Effector memory CD4-positive, alpha-beta T cell (primary cell): ENCODE results near the gene GALNT9.

Source experiments
- DNase-seq, 3 donors: peaks; one replicate each; pipeline ENCODE4 v3.0.0-alpha.2; 2020
- H3K27ac ChIP-seq: 2 replicates; pipeline ENCODE4 v1.7.0; 2013; ENCODE audit warnings: mild to moderate bottlenecking, low read length, moderate library complexity; ENCODE audit not compliant: insufficient read depth, poor library complexity, severe bottlenecking
- H3K27me3 ChIP-seq: replicated peaks from 2 replicates; pipeline ENCODE4 v1.7.0; 2013; ENCODE audit warnings: mild to moderate bottlenecking, low read length; ENCODE audit not compliant: insufficient read depth, control insufficient read depth, poor library complexity, severe bottlenecking
- H3K36me3 ChIP-seq: 2 replicates; pipeline ENCODE4 v1.7.0; 2013; ENCODE audit warnings: mild to moderate bottlenecking, low read length, moderate library complexity; ENCODE audit not compliant: control insufficient read depth, insufficient read depth
- H3K4me1 ChIP-seq: 2 replicates; pipeline ENCODE4 v1.7.0; 2013; ENCODE audit warnings: low read length, mild to moderate bottlenecking; ENCODE audit not compliant: control insufficient read depth, insufficient read depth, poor library complexity, severe bottlenecking
- H3K4me3 ChIP-seq: 2 replicates; pipeline ENCODE4 v1.7.0; 2013; ENCODE audit warnings: low read length, low read depth, mild to moderate bottlenecking; ENCODE audit not compliant: insufficient read depth, poor library complexity, severe bottlenecking
- H3K9me3 ChIP-seq: 2 replicates; pipeline ENCODE4 v1.7.0; 2013; ENCODE audit warnings: mild to moderate bottlenecking, low read length, moderate library complexity; ENCODE audit not compliant: control insufficient read depth

Gene GALNT9

GRCh38 chr12:132343294-132344004 is 14.1 kb upstream of the GALNT9 start:
- Histone ChIP-seq H3K4me3 (no peak overlapping the region), H3K36me3 (no peaks in the 10 kb centered on the region), H3K4me1 (no peaks in the 10 kb centered on the region), H3K27me3 (no peaks in the 10 kb centered on the region), H3K27ac (no peak overlapping the region), H3K9me3 (no peaks in the 10 kb centered on the region)
- no peak for DNase-seq

GRCh38 chr12:132342251-132343227 is 13.2 kb upstream of the GALNT9 start:
- no peaks in the 10 kb centered on the region for H3K27me3 ChIP-seq
- no peak overlapping the region for H3K27ac ChIP-seq
- H3K4me1 ChIP-seq: no peaks in the 10 kb centered on the region
- no peak for DNase-seq
- H3K4me3 ChIP-seq: no peak overlapping the region
- no peaks in the 10 kb centered on the region for H3K9me3 ChIP-seq
- H3K36me3 ChIP-seq: no peaks in the 10 kb centered on the region

- no peaks in the 10 kb centered on the region for H3K27me3 ChIP-seq
- DNase-seq: no peak
- H3K4me1 ChIP-seq: no peaks in the 10 kb centered on the region
- no peak overlapping the region for H3K4me3 ChIP-seq
- no peak overlapping the region for H3K27ac ChIP-seq
- no peaks in the 10 kb centered on the region for H3K36me3 ChIP-seq
- no peaks in the 10 kb centered on the region for H3K9me3 ChIP-seq
Measured at GRCh38 chr12:132341318-132342050, 12.1 kb upstream of the GALNT9 start.

- H3K4me3 ChIP-seq: no peak overlapping the region
- no peaks in the 10 kb centered on the region for H3K9me3 ChIP-seq
- H3K4me1 ChIP-seq: no peaks in the 10 kb centered on the region
- no peaks in the 10 kb centered on the region for H3K27me3 ChIP-seq
- no peaks in the 10 kb centered on the region for H3K36me3 ChIP-seq
- H3K27ac ChIP-seq: no peak overlapping the region
- DNase-seq: no peak
Measured at GRCh38 chr12:132340266-132341035, 11.1 kb upstream of the GALNT9 start.

GRCh38 chr12:132339856-132340255 is 10.5 kb upstream of the GALNT9 start:
- Histone ChIP-seq H3K4me1 (no peaks in the 10 kb centered on the region), H3K9me3 (no peaks in the 10 kb centered on the region), H3K27me3 (no peaks in the 10 kb centered on the region), H3K4me3 (no peak overlapping the region), H3K36me3 (no peaks in the 10 kb centered on the region), H3K27ac (no peak overlapping the region)
- no peak for DNase-seq

GRCh38 chr12:132338781-132339180 is 9.4 kb upstream of the GALNT9 start:
- Histone ChIP-seq H3K4me1 (no peaks in the 10 kb centered on the region), H3K4me3 (no peak overlapping the region), H3K27me3 (no peaks in the 10 kb centered on the region), H3K27ac (no peak overlapping the region), H3K36me3 (no peaks in the 10 kb centered on the region), H3K9me3 (no peaks in the 10 kb centered on the region)
- DNase-seq: no peak

GRCh38 chr12:132338311-132338710 is 8.9 kb upstream of the GALNT9 start:
- no peaks in the 10 kb centered on the region for H3K27me3 ChIP-seq
- no peaks in the 10 kb centered on the region for H3K9me3 ChIP-seq
- H3K4me1 ChIP-seq: no peaks in the 10 kb centered on the region
- no peak overlapping the region for H3K4me3 ChIP-seq
- no peak for DNase-seq
- no peak overlapping the region for H3K27ac ChIP-seq
- no peaks in the 10 kb centered on the region for H3K36me3 ChIP-seq

- no peaks in the 10 kb centered on the region for H3K36me3 ChIP-seq
- H3K27me3 ChIP-seq: no peaks in the 10 kb centered on the region
- H3K4me1 ChIP-seq: no peaks in the 10 kb centered on the region
- H3K4me3 ChIP-seq: no peak overlapping the region
- no peak for DNase-seq
- no peaks in the 10 kb centered on the region for H3K9me3 ChIP-seq
- H3K27ac ChIP-seq: no peak overlapping the region
Measured at GRCh38 chr12:132337557-132337956, 8.2 kb upstream of the GALNT9 start.
